ENCODE results near the gene ATAD2B.

Gene ATAD2B

GRCh38 chr2:23912054-23912453 is 14.9 kb downstream of the ATAD2B start:
- no peak for DNase-seq (ENCODE audit: low read depth)

GRCh38 chr2:23905155-23905554 is 21.8 kb downstream of the ATAD2B start:
- no peak for DNase-seq (ENCODE audit: low read depth)

- DNase-seq (ENCODE audit: low read depth), result no peak
Measured at GRCh38 chr2:23904692-23905091, 22.2 kb downstream of the ATAD2B start.

DNA sequence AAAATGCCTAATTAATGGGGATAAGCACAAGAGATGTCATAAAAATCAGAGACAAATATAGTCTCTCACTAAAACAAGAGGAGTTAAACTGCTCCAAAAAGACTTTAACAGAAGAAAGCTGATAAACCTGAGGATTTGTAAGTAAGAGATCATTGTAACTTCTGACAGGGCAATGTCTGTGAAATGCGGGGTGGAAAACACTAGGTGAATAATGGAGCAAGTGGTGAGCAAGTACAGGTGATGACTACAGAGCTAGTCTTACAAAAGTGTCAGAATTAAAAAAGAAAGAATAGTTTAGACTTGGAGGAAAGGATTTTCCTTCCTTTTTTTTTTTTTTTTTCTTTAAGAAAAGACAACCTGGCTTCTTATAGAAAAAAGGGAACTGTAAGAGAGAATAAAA is 22.7 kb downstream of the ATAD2B start:
- no peak for DNase-seq (ENCODE audit: low read depth)

DNA sequence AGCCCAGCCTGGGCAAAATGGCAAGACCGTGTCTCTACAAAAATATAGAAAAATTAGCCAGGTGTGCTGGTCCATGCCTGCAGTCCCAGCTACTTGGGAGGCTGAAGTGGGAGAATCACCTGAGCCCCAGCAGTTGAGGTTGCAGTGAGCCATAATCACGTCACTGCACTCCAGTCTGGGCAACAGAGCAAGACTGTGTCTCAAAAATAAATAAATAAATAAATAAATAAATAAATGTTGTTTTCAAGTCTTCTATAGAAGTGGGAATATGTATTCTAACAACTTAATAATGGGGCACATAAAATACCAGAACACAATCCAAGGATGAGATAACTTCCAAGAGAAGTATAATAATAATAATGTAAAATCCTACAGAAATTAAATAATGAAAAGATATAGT is 23.9 kb downstream of the ATAD2B start:
- DNase-seq (ENCODE audit: low read depth), result no peak

DNA sequence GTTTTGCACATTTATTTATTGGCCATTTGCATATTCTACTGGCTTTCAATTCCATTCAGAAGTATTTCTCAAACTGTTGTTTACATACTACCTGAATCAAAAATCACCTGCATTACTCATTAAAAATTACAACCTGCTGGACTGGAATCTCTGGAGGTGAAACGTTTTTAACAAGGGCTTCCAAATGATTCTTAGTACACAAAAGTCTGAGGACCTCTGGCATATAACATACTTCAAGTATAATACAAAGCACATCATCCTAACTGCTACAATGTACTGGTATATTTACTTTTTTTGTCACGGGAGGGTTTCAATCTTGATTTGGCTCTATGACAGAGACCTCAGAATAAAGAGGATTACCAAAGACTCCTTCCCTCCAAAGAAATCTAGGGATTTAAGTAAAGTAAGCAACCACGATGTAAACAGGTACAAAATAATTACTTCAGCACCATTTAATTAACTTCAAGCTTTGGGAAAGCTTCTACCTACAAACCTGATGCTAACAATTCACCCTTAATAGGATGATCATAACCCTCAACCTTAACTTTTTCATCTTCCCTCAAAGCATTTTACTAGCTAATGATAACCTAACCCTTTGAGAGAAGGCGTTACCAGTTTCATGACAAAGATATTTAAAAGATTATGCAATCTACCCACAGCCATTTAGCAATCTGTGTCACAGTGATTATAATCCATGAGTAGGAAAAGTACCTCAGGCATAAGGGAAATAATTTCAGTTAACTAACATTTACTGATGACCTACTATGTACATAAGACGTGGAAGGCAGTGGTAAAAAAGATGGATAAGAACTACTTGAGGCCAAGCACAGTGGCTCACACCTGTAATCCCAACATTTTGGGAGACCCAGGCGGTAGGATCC is 24.7 kb downstream of the ATAD2B start:
- DNase-seq (ENCODE audit: low read depth), result no peak

DNA sequence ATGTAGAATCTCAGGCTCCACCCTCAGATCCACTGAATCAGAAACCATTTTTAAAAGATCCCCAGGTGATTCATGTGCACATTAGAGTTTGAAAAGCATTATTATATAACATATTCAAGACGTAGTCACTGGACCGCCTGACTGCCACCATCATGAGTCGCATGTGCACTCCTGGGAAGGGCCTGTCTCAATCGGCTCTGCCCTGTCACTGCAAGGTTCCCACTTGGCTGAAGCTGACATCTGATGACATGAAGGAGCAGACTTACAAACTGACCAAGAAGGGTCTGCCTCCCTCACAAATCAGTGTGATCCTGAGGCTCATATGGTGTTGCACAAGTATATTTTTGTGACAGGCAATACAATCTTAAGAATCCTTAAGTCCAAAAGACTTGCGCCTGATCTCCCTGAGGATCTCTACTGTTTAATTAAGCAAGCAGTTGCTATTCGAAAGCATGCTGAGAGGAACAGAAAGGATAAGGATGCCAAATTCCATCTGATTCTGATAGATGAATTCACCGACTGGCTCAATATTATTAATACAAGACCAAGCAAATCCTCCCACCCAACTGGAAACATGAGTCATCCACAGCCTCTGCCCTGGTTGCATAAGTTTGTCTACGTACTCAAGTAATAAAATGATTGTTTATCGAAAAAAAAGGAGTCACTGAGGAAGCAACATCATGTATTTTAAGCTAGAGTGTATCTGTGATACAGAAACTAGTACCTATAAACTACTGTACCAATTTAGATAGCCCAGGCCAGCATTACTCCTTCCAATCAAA is 26.2 kb downstream of the ATAD2B start:
- DNase-seq (ENCODE audit: low read depth), result no peak

- no peak for DNase-seq (ENCODE audit: low read depth)
Measured at GRCh38 chr2:23900133-23900532, 26.8 kb downstream of the ATAD2B start.

GRCh38 chr2:23871206-23871605 is 55.7 kb downstream of the ATAD2B start:
- DNase-seq (ENCODE audit: low read depth), result no peak

DNA sequence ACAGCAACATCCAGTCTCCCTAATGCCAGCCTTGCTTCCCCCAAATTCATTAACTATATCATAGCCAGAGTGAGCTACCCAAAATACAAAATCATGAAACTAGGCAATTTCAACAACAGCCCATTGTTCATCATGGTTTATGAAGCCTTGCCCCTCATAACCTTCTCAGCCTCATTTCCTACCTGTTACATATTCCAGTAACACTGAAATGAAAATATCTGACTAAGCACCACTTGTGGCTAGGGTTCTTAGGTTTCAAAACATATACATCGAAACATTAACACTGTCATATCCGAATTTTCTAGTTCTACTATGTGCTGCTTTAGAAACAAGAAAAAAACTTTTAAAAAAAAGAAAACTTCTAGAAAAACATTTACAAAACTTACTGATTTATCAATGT is 59.5 kb downstream of the ATAD2B start:
- no peak for DNase-seq (ENCODE audit: low read depth)

- DNase-seq (ENCODE audit: low read depth), result no peak
Measured at GRCh38 chr2:23862716-23863426, 64.1 kb downstream of the ATAD2B start.

- no peak for DNase-seq (ENCODE audit: low read depth)
Measured at GRCh38 chr2:23861952-23862351, 65.0 kb downstream of the ATAD2B start.

GRCh38 chr2:23859983-23860382 is 66.9 kb downstream of the ATAD2B start:
- DNase-seq (ENCODE audit: low read depth), result no peak

DNA sequence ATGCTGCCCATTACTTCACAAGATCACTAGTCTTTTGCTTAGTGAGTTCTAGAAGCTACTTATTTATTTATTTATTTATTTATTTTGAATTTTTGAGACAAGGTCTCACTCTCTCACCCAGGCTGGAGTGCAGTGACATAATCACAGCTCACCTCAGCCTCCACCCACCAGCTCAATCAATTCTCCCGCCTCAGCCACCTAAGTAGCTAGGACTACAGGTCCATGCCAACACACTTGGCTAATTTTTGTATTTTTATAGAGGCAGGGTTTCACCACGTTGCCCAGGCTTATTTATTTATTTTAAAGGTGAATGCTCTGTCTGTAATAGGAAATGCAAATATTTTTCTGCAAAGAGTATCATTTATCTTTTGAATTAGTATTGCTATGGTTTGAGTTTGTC is 67.7 kb downstream of the ATAD2B start:
- DNase-seq (ENCODE audit: low read depth), result no peak

- DNase-seq (ENCODE audit: low read depth), result no peak
Measured at GRCh38 chr2:23850564-23851256, 76.2 kb downstream of the ATAD2B start.

DNA sequence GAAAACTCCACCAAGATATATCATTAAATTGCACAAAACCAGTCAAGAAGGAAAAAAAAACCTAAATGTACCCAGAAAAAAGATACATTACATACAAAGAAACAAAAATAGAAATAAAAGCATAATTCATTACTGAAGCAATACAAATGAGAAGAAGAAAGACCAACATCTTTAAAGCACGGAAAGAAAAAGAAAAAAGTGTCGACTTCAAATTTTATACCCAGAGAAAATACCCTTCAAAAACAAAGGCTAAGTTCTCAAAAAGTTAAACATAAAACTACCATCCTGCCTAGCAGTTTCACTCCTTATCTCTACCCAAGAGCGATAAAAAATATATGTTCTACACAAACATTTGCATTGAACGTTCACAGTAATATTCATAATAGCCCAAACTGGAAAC is 82.0 kb downstream of the ATAD2B start:
- no peak for DNase-seq (ENCODE audit: low read depth)

- no peak for DNase-seq (ENCODE audit: low read depth)
Measured at GRCh38 chr2:23843051-23843976, 83.6 kb downstream of the ATAD2B start.

DNA sequence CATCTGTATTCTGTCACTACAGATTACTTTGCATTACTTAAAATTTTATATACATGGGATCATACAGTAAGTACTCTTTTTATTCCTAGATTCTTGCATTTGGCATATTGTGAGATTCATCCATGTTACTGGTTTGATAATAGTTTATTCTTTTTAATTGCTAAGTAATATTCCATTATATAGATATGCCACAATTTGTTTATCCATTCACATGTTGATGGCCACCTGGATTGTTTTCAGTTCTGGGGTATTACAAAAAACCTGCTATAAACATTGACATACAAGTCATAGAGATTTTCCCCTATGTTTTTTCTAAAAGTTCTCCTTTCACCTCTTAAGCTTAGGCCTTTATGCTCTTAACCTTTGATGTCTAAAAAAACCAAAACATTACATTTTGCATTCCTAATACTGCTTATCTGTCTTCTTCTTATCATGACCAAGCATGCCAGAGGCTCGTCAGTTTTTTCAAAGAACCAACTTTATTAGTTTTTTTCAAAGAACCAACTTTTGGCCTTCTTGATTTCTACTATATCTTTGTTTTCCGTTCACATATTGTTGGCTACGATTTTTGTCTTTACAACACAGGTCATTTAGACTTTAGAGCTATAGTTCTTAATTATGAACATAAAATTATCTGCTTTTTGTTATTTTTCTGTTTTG is 86.9 kb downstream of the ATAD2B start:
- DNase-seq (ENCODE audit: low read depth), result no peak

GRCh38 chr2:23838996-23839395 is 87.9 kb downstream of the ATAD2B start:
- no peak for DNase-seq (ENCODE audit: low read depth)

- no peak for DNase-seq (ENCODE audit: low read depth)
Measured at GRCh38 chr2:23838581-23838980, 88.3 kb downstream of the ATAD2B start.

Data from stimulated activated CD4-positive, alpha-beta T cell treated with anti-CD3 and anti-CD28 coated beads, Interleukin-2, amount 100 ng/mL, for 4 hours (primary cell).